Naive thymus-derived CD4-positive, alpha-beta T cell (primary cell): ENCODE data around the gene DENND4A. TPM values are rescaled to one million over a fixed set of nuclear protein-coding genes. Genes with fewer than 3 reads are reported as not detected.

ENCODE experiments used
- ATAC-seq: fragments of 150-1000 bp; cut with Tn5 transposase; 2 replicates; pipeline ENCODE4 v1.10.0; 2021; ENCODE audit warnings: mild to moderate bottlenecking, moderate library complexity
- CTCF ChIA-PET: fragments of 350-600 bp; sonication (Branson Sonifier 250); formaldehyde crosslinking; loops from one replicate; lab custom pipeline; 2021; ENCODE audit warnings: antibody characterized with exemption; lab: Charles Lee
- POLR2A ChIA-PET: fragments of 350-600 bp; sonication (Branson Sonifier 250); formaldehyde crosslinking; loops from one replicate; lab custom pipeline; 2021; ENCODE audit warnings: antibody characterized with exemption, inconsistent platforms; lab: Charles Lee
- DNase-seq, 9 donors: peaks; one replicate each; pipeline versions ENCODE4 v3.0.0 to v3.0.0-alpha.2; 2020 to 2022; ENCODE audit warnings: mixed read lengths in 1 of 9
- H3K27ac ChIP-seq: one replicate; pipeline ENCODE4 v1.7.0; 2013; ENCODE audit warnings: mild to moderate bottlenecking, low read depth, low read length, moderate library complexity
- H3K27me3 ChIP-seq, 2 donors: one replicate each; pipeline ENCODE4 v1.7.0; 2013; ENCODE audit warnings: low read length in 2 of 2, mild to moderate bottlenecking in 2 of 2, moderate library complexity in 2 of 2; ENCODE audit not compliant: control insufficient read depth in 2 of 2, insufficient read depth in 2 of 2
- H3K36me3 ChIP-seq, 3 experiments: 1 replicate in 2 of 3; 2 replicates in 1 of 3; pipeline ENCODE4 v1.7.0; 2013; ENCODE audit warnings: low read length in 3 of 3, mild to moderate bottlenecking in 3 of 3, moderate library complexity in 1 of 3; ENCODE audit not compliant: insufficient read depth in 3 of 3, control insufficient read depth in 2 of 3
- H3K4me1 ChIP-seq, 2 donors: one replicate each; pipeline ENCODE4 v1.7.0; 2013; ENCODE audit warnings: low read length in 2 of 2, mild to moderate bottlenecking in 2 of 2, moderate library complexity in 1 of 2; ENCODE audit not compliant: control insufficient read depth in 2 of 2, insufficient read depth in 2 of 2
- H3K4me3 ChIP-seq: 2 replicates; pipeline ENCODE4 v1.7.0; 2013; ENCODE audit warnings: mild to moderate bottlenecking, low read length
- H3K9me3 ChIP-seq, 3 experiments: 1 replicate in 2 of 3; 2 replicates in 1 of 3; pipeline ENCODE4 v1.7.0; 2013; ENCODE audit warnings: low read length in 3 of 3; ENCODE audit not compliant: control insufficient read depth in 2 of 3
- H3K27ac Mint-ChIP-seq, 9 donors: one replicate each; pipeline ENCODE4 v1.8.0; 2020 to 2022; ENCODE audit warnings: mixed read lengths in 9 of 9, mild to moderate bottlenecking in 8 of 9, moderate library complexity in 5 of 9, inconsistent platforms in 2 of 9
- H3K27me3 Mint-ChIP-seq, 5 donors: one replicate each; pipeline ENCODE4 v1.8.0; 2021 to 2022; ENCODE audit warnings: mixed read lengths in 5 of 5, mild to moderate bottlenecking in 1 of 5
- H3K36me3 Mint-ChIP-seq, 5 donors: one replicate each; pipeline ENCODE4 v1.8.0; 2020 to 2022; ENCODE audit warnings: mixed read lengths in 5 of 5, mild to moderate bottlenecking in 3 of 5, inconsistent platforms in 1 of 5
- H3K4me1 Mint-ChIP-seq, 7 donors: one replicate each; pipeline ENCODE4 v1.8.0; 2020 to 2022; ENCODE audit warnings: mixed read lengths in 7 of 7, mild to moderate bottlenecking in 3 of 7, inconsistent platforms in 1 of 7
- H3K4me3 Mint-ChIP-seq, 10 donors: one replicate each; pipeline ENCODE4 v1.8.0; 2020 to 2022; ENCODE audit warnings: mild to moderate bottlenecking in 10 of 10, mixed read lengths in 10 of 10, moderate library complexity in 6 of 10, inconsistent platforms in 2 of 10
- H3K9me3 Mint-ChIP-seq, 11 donors: one replicate each; pipeline ENCODE4 v1.8.0; 2020 to 2022; ENCODE audit warnings: mixed read lengths in 11 of 11, mild to moderate bottlenecking in 4 of 11, inconsistent platforms in 1 of 11, moderate library complexity in 1 of 11
- intact Hi-C, 2 donors: fragments of 100-400 bp; cut with micrococcal nuclease; formaldehyde crosslinking; loops; one replicate each; pipeline ENCODE4 v1.15.1; 2023
- polyA plus RNA-seq, 2 donors: library from polyadenylated mRNA; unstranded; fragments of 300-500 nt; fragmentation: Illumina TruSeq; gene quantifications; one replicate each; pipeline ENCODE4 v1.2.3, GENCODE V29; 2021
- total RNA-seq, 6 experiments: library from RNA in 5 of 6; stranded (reverse) in 5 of 6; gene quantifications; 1 replicate in 5 of 6; 2 replicates in 1 of 6; pipeline ENCODE4 v1.2.3 and lab custom pipeline; 2021 to 2026

The DENND4A gene
- total and polyA plus RNA-seq, 7 experiments from 2014 or later, result 14.1 to 67.9 (median 59.1) TPM

- H3K4me1 ChIP-seq, result peaks cover 7 to 16% of the 10 kb centered on the region in 2 donors
- CTCF ChIA-PET, result interaction anchor here (1.1 to 1.2 kb wide), 3 partner anchors 11 to 60 kb away, joined by 3 read pairs; no protein-coding TSS in a partner anchor
- H3K27ac ChIP-seq, result no peak overlapping the region
- Mint-ChIP-seq H3K27ac (peak overlapping the region in 1 of 9 donors; percentile 26), H3K4me1 (peaks cover 38 to 84% (median 64%) of the 10 kb centered on the region in 7 donors), H3K4me3 (no peak overlapping the region), H3K9me3 (peaks cover 0 to 7% (median 0%) of the 10 kb centered on the region in 11 donors), H3K27me3 (no peaks in the 10 kb centered on the region), H3K36me3 (peaks cover 8 to 39% (median 31%) of the 10 kb centered on the region in 5 donors)
- H3K9me3 ChIP-seq, result no peaks in the 10 kb centered on the region
- no peak overlapping the region for H3K4me3 ChIP-seq
- H3K36me3 ChIP-seq, result no peaks in the 10 kb centered on the region
- no peak for ATAC-seq
- intact Hi-C loops, result no loop called here
- POLR2A ChIA-PET, result interaction anchor here (0.6 to 1.5 kb wide), 4 partner anchors 16 to 72 kb away, joined by 3 to 5 read pairs (median 4); no protein-coding TSS in a partner anchor
- no peak for DNase-seq
- no peaks in the 10 kb centered on the region for H3K27me3 ChIP-seq
These were observed 22.6 kb downstream of the DENND4A start for GRCh38 chr15:65769482-65769881.

DNA sequence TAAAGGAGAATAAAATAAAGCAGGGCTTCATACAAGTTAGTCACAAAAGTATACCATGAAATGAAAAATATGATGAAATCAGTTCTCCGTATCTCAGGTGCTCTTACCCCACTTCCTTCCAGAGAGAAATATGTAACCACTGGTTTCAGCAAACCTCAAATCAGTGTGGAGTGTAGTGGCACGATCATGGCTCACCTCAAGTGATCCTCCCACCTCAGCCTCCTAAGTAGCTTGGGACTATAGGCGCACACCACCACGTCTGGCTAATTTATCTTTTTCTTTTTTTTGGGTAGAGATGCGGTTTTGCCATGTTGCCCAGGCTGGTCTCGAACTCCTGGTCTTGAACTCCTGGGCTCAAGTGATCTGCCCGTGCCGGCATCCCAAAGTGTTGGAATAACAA is 24.2 kb downstream of the DENND4A start:
- H3K36me3 ChIP-seq, result no peaks in the 10 kb centered on the region
- peak; percentile 45 for ATAC-seq
- ChIA-PET POLR2A (no interaction called here), CTCF (interaction anchor here (0.6 to 0.7 kb wide), 2 partner anchors 18 to 129 kb away, joined by 3 read pairs; no protein-coding TSS in a partner anchor)
- Mint-ChIP-seq H3K27me3 (no peaks in the 10 kb centered on the region), H3K27ac (peak overlapping the region in 6 of 9 donors; percentile 10 to 69 (median 33)), H3K9me3 (peaks cover 0 to 5% (median 0%) of the 10 kb centered on the region in 11 donors), H3K4me1 (peaks cover 34 to 78% (median 58%) of the 10 kb centered on the region in 7 donors), H3K36me3 (peaks cover 0 to 31% (median 22%) of the 10 kb centered on the region in 5 donors), H3K4me3 (peak overlapping the region in 6 of 10 donors; percentile 17 to 46 (median 30))
- H3K4me3 ChIP-seq, result no peak overlapping the region
- intact Hi-C loops, result no loop called here
- H3K27ac ChIP-seq, result no peak overlapping the region
- H3K9me3 ChIP-seq, result no peaks in the 10 kb centered on the region
- H3K4me1 ChIP-seq, result peaks cover 5 to 17% of the 10 kb centered on the region in 2 donors
- no peak for DNase-seq
- H3K27me3 ChIP-seq, result no peaks in the 10 kb centered on the region

GRCh38 chr15:65767264-65767595 is 24.9 kb downstream of the DENND4A start:
- H3K36me3 ChIP-seq, result no peaks in the 10 kb centered on the region
- H3K4me1 ChIP-seq, result peaks cover 8 to 20% of the 10 kb centered on the region in 2 donors
- no peak for ATAC-seq
- DNase-seq, result no peak
- Mint-ChIP-seq H3K36me3 (peaks cover 0 to 31% (median 20%) of the 10 kb centered on the region in 5 donors), H3K9me3 (peaks cover 0 to 5% (median 0%) of the 10 kb centered on the region in 11 donors), H3K4me1 (peaks cover 34 to 81% (median 60%) of the 10 kb centered on the region in 7 donors), H3K27ac (peak overlapping the region in 2 of 9 donors; percentile 24 to 69), H3K27me3 (no peaks in the 10 kb centered on the region), H3K4me3 (peak overlapping the region in 1 of 10 donors; percentile 46)
- intact Hi-C loops, result no loop called here
- ChIA-PET POLR2A (no interaction called here), CTCF (no interaction called here)
- H3K27me3 ChIP-seq, result no peaks in the 10 kb centered on the region
- no peaks in the 10 kb centered on the region for H3K9me3 ChIP-seq
- no peak overlapping the region for H3K27ac ChIP-seq
- no peak overlapping the region for H3K4me3 ChIP-seq

GRCh38 chr15:65766422-65767263 is 25.4 kb downstream of the DENND4A start:
- Histone ChIP-seq H3K36me3 (no peaks in the 10 kb centered on the region), H3K9me3 (no peaks in the 10 kb centered on the region), H3K4me1 (peaks cover 12 to 21% of the 10 kb centered on the region in 2 donors), H3K27me3 (no peaks in the 10 kb centered on the region), H3K4me3 (no peak overlapping the region), H3K27ac (no peak overlapping the region)
- intact Hi-C loops, result no loop called here
- ChIA-PET CTCF (no interaction called here), POLR2A (interaction anchor here (0.7 kb wide), 1 partner anchor 1374 kb away, joined by 3 read pairs; no protein-coding TSS in a partner anchor)
- H3K27me3 Mint-ChIP-seq, result no peaks in the 10 kb centered on the region
- ATAC-seq, result no peak
- peak overlapping the region in 3 of 9 donors; percentile 15 to 69 (median 24) for H3K27ac Mint-ChIP-seq
- peaks cover 0 to 5% (median 0%) of the 10 kb centered on the region in 11 donors for H3K9me3 Mint-ChIP-seq
- DNase-seq, result no peak
- peaks cover 0 to 26% (median 15%) of the 10 kb centered on the region in 5 donors for H3K36me3 Mint-ChIP-seq
- peak overlapping the region in 2 of 10 donors; percentile 46 to 52 for H3K4me3 Mint-ChIP-seq
- H3K4me1 Mint-ChIP-seq, result peaks cover 30 to 77% (median 56%) of the 10 kb centered on the region in 7 donors

- no peak for ATAC-seq
- intact Hi-C loops, result no loop called here
- CTCF ChIA-PET, result no interaction called here
- Mint-ChIP-seq H3K4me1 (peaks cover 28 to 66% (median 50%) of the 10 kb centered on the region in 7 donors), H3K4me3 (no peak overlapping the region), H3K9me3 (peaks cover 0 to 5% (median 0%) of the 10 kb centered on the region in 11 donors), H3K36me3 (peaks cover 0 to 17% (median 7%) of the 10 kb centered on the region in 5 donors), H3K27ac (peak overlapping the region in 1 of 9 donors; percentile 43), H3K27me3 (no peaks in the 10 kb centered on the region)
- DNase-seq, result no peak
- no peaks in the 10 kb centered on the region for H3K27me3 ChIP-seq
- POLR2A ChIA-PET, result interaction anchor here (0.8 kb wide), 1 partner anchor 24 kb away, joined by 3 read pairs; no protein-coding TSS in a partner anchor
- no peak overlapping the region for H3K4me3 ChIP-seq
- H3K36me3 ChIP-seq, result no peaks in the 10 kb centered on the region
- no peaks in the 10 kb centered on the region for H3K9me3 ChIP-seq
- no peak overlapping the region for H3K27ac ChIP-seq
- H3K4me1 ChIP-seq, result peaks cover 12 to 25% of the 10 kb centered on the region in 2 donors
These were observed 27.0 kb downstream of the DENND4A start for GRCh38 chr15:65765106-65765505.

GRCh38 chr15:65762914-65763787 is 28.9 kb downstream of the DENND4A start:
- no peaks in the 10 kb centered on the region for H3K27me3 ChIP-seq
- no peak overlapping the region for H3K4me3 ChIP-seq
- Mint-ChIP-seq H3K4me3 (peak overlapping the region in 3 of 10 donors; percentile 1 to 32 (median 22)), H3K27ac (peak overlapping the region in 6 of 9 donors; percentile 7 to 83 (median 42)), H3K9me3 (peaks cover 0 to 2% (median 0%) of the 10 kb centered on the region in 11 donors), H3K4me1 (peaks cover 24 to 50% (median 45%) of the 10 kb centered on the region in 7 donors), H3K27me3 (no peaks in the 10 kb centered on the region), H3K36me3 (peaks cover 0 to 14% (median 8%) of the 10 kb centered on the region in 5 donors)
- no peaks in the 10 kb centered on the region for H3K9me3 ChIP-seq
- ChIA-PET CTCF (no interaction called here), POLR2A (interaction anchor here (0.9 kb wide), 1 partner anchor 29 kb away, joined by 3 read pairs; the partner anchor contains the start of gene DENND4A)
- H3K27ac ChIP-seq, result no peak overlapping the region
- H3K4me1 ChIP-seq, result peaks cover 12 to 24% of the 10 kb centered on the region in 2 donors
- no peak for DNase-seq
- H3K36me3 ChIP-seq, result peaks cover 0 to 8% (median 0%) of the 10 kb centered on the region in 3 experiments
- ATAC-seq, result no peak
- intact Hi-C loops, result no loop called here
